Panc1 (cell line): ENCODE data around the gene BABAM2. TPM values are rescaled to one million over a fixed set of nuclear protein-coding genes. Genes with fewer than 3 reads are reported as not detected.

Experiments used
- ATAC-seq: fragments of 200-7000 bp; cut with Tn5 transposase; 2 replicates; pipeline ENCODE4 v1.9.1; 2020; ENCODE audit warnings: mild to moderate bottlenecking, moderate library complexity
- BruUV-seq: library from RNA; stranded (reverse); fragments of 400-500 nt; replicated peaks from 2 replicates; lab custom pipeline; 2021; lab: Mats Ljungman, UMichigan
- CTCF ChIA-PET: fragments of 300-600 bp; sonication (Branson Sonifier 250); formaldehyde crosslinking; loops from one replicate; lab custom pipeline; 2022; ENCODE audit warnings: antibody characterized with exemption; lab: Charles Lee
- POLR2A ChIA-PET: fragments of 300-600 bp; sonication (Branson Sonifier 250); formaldehyde crosslinking; loops from one replicate; lab custom pipeline; 2022; ENCODE audit warnings: antibody characterized with exemption; lab: Charles Lee
- DNase-seq: peaks from one replicate; pipeline ENCODE4 v3.0.0-alpha.2; 2010; ENCODE audit warnings: low read depth, low spot score
- H3K27ac ChIP-seq: 2 replicates; pipeline ENCODE4 v1.5.1; 2011; ENCODE audit warnings: mild to moderate bottlenecking, low read length, inconsistent platforms
- H3K27me3 ChIP-seq: fragments of 200-500 bp; sonication (Bioruptor generic); 2 replicates; pipeline ENCODE4 v1.6.0; 2014; ENCODE audit warnings: low read length, inconsistent platforms; ENCODE audit not compliant: control insufficient read depth, insufficient read depth
- H3K36me3 ChIP-seq: fragments of 200-500 bp; sonication (Bioruptor generic); 2 replicates; pipeline ENCODE4 v1.5.1; 2014; ENCODE audit warnings: inconsistent platforms, mild to moderate bottlenecking, low read length, moderate library complexity; ENCODE audit not compliant: control insufficient read depth, insufficient read depth
- H3K4me1 ChIP-seq: 2 replicates; pipeline ENCODE4 v1.5.1; 2011; ENCODE audit warnings: inconsistent platforms, mild to moderate bottlenecking, low read length, moderate library complexity; ENCODE audit not compliant: control insufficient read depth, insufficient read depth
- H3K4me3 ChIP-seq, 2 experiments: 2 replicates each; pipeline ENCODE4 v1.5.1; 2011 to 2012; ENCODE audit warnings: low read depth in 2 of 2, low read length in 2 of 2, mild to moderate bottlenecking in 2 of 2, inconsistent platforms in 1 of 2, moderate library complexity in 1 of 2
- H3K9me3 ChIP-seq: fragments of 200-500 bp; sonication (Bioruptor generic); 2 replicates; pipeline ENCODE4 v1.5.1; 2014; ENCODE audit warnings: low read depth, mild to moderate bottlenecking, inconsistent platforms, low read length, moderate library complexity; ENCODE audit not compliant: control insufficient read depth, insufficient read depth
- CTCF ChIP-seq: fragments of 450-650 bp; IDR thresholded peaks from 2 replicates; pipeline ENCODE4 v1.5.1; 2017; ENCODE audit warnings: mild to moderate bottlenecking
- POLR2AphosphoS5 ChIP-seq: IDR thresholded peaks from 2 replicates; pipeline ENCODE4 v1.6.1; 2012; ENCODE audit warnings: mild to moderate bottlenecking, low read depth, low read length, moderate library complexity
- REST ChIP-seq, 2 experiments: IDR thresholded peaks; 2 replicates each; pipeline ENCODE4 v1.6.1; 2011 to 2012; ENCODE audit warnings: low read depth in 2 of 2, control low read depth in 1 of 2, low read length in 1 of 2, mild to moderate bottlenecking in 1 of 2, moderate library complexity in 1 of 2; ENCODE audit not compliant: insufficient read depth in 1 of 2
- SIN3A ChIP-seq: IDR thresholded peaks from 2 replicates; pipeline ENCODE4 v1.6.1; 2012; ENCODE audit warnings: low read depth, mild to moderate bottlenecking, low read length, moderate library complexity, borderline replicate concordance; ENCODE audit not compliant: insufficient read depth
- TCF7L2 ChIP-seq: IDR thresholded peaks from 2 replicates; pipeline ENCODE4 v1.6.1; 2011; ENCODE audit warnings: mild to moderate bottlenecking, low read depth, low read length, inconsistent platforms
- in situ Hi-C: cut with HindIII; loops from 2 replicates; pipeline ENCODE4 v1.10.0; 2016; ENCODE audit warnings: low sequenced_read_pairs, low pct_unique_long_range_greater_than_20kb
- intact Hi-C: fragments of 100-400 bp; cut with micrococcal nuclease; formaldehyde crosslinking; loops from one replicate; pipeline ENCODE4 v1.10.0; 2022; ENCODE audit not compliant: unreplicated experiment
- total RNA-seq: library from RNA; stranded (reverse); gene quantifications from one replicate; pipeline ENCODE4 v1.2.1, GENCODE V29; 2021; ENCODE audit not compliant: unreplicated experiment

BABAM2 gene
- total RNA-seq, 1 experiment from 2014 or later: 31.2 TPM

GRCh38 chr2:27847333-27847732 is 43.2 kb upstream of the BABAM2 start:
- no peaks in the 10 kb centered on the region for H3K4me1 ChIP-seq
- POLR2A ChIA-PET: interaction anchor here (0.6 kb wide), 1 partner anchor 253 kb away, joined by 16 read pairs; no protein-coding TSS in a partner anchor
- no peaks in the 10 kb centered on the region for H3K27me3 ChIP-seq
- intact Hi-C loops (no loop called here), in situ Hi-C loops (no loop called here)
- CTCF ChIA-PET: no interaction called here
- H3K9me3 ChIP-seq: no peaks in the 10 kb centered on the region
- ATAC-seq: no peak
- TF ChIP-seq TCF7L2 (no peak), SIN3A (no peak), REST (IDR thresholded peaks at IDR 0.05; ENCODE audit: insufficient read depth in 1 of 2, low read depth in 2 of 2, low read length in 1 of 2) (no peak), POLR2AphosphoS5 (no peak), CTCF (no peak)
- no peaks in the 10 kb centered on the region for H3K36me3 ChIP-seq
- H3K27ac ChIP-seq: no peak overlapping the region
- no TSS peak for BruUV-seq
- no peak overlapping the region for H3K4me3 ChIP-seq
- DNase-seq: no peak

GRCh38 chr2:27849558-27850205 is 40.8 kb upstream of the BABAM2 start:
- TF ChIP-seq POLR2AphosphoS5 (no peak), REST (IDR thresholded peaks at IDR 0.05; ENCODE audit: insufficient read depth in 1 of 2, low read depth in 2 of 2, low read length in 1 of 2) (no peak)
- POLR2A ChIA-PET: no interaction called here
- Histone ChIP-seq H3K9me3 (no peaks in the 10 kb centered on the region), H3K27ac (no peak overlapping the region), H3K36me3 (no peaks in the 10 kb centered on the region), H3K4me3 (no peak overlapping the region), H3K4me1 (no peaks in the 10 kb centered on the region), H3K27me3 (no peaks in the 10 kb centered on the region)
- in situ Hi-C loops (no loop called here), intact Hi-C loops (no loop called here)
- ATAC-seq (no peak), DNase-seq (no peak)
- CTCF ChIA-PET: interaction anchor here (0.6 kb wide), 1 partner anchor 64 kb away, joined by 3 read pairs; no protein-coding TSS in a partner anchor
- no TSS peak for BruUV-seq
